Mammary epithelial cell (primary cell): ENCODE results near the gene IP6K3.

Experiments used
- EZH2 ChIP-seq: IDR thresholded peaks from 2 replicates; pipeline ENCODE4 v1.6.1; 2012; ENCODE audit warnings: low read length, inconsistent platforms, borderline replicate concordance
- TF ChIP-seq, protein P1 (sequence below), 2 donors: IDR thresholded peaks in 1 of 2; conservative IDR thresholded peaks in 1 of 2; 2 replicates each; pipeline ENCODE4 v1.5.1; 2011 to 2012; ENCODE audit warnings: inconsistent platforms in 2 of 2, low read length in 2 of 2, mild to moderate bottlenecking in 2 of 2, control low read depth in 1 of 2, low read depth in 1 of 2; ENCODE audit not compliant: insufficient read depth in 1 of 2; ENCODE audit errors: extremely low read depth in 1 of 2

DNA sequence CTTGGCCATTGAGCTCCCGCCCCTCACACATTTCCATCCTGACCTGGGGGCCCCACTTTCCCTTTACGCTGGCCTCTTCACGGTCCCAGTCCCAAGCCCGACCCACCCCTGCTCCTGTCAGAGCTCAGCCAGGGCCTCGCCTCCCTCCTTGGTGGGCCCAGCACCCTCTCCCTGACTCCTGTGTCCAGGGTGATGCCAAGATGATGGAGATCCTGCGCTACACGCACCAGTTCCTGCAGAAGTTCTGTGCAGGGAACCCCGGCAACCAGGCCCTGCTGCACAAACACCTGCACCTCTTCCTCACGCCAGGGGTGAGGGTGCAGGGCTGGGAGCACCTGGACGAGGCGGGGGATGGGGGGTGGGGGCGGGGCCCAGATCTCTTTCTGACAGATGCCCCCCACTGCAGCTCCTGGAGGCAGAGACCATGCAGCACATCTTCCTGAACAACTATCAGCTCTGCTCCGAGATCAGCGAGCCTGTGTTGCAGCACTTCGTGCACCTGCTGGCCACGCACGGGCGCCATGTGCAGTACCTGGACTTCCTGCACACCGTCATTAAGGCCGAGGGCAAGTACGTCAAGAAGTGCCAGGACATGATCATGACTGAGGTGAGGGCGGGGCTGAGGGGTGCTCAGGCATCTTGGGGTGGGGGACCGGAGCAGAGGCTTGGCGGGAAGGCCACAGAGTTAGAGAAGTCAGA, 68.3 kb downstream of the IP6K3 start:
- TF ChIP-seq, protein P1, sequence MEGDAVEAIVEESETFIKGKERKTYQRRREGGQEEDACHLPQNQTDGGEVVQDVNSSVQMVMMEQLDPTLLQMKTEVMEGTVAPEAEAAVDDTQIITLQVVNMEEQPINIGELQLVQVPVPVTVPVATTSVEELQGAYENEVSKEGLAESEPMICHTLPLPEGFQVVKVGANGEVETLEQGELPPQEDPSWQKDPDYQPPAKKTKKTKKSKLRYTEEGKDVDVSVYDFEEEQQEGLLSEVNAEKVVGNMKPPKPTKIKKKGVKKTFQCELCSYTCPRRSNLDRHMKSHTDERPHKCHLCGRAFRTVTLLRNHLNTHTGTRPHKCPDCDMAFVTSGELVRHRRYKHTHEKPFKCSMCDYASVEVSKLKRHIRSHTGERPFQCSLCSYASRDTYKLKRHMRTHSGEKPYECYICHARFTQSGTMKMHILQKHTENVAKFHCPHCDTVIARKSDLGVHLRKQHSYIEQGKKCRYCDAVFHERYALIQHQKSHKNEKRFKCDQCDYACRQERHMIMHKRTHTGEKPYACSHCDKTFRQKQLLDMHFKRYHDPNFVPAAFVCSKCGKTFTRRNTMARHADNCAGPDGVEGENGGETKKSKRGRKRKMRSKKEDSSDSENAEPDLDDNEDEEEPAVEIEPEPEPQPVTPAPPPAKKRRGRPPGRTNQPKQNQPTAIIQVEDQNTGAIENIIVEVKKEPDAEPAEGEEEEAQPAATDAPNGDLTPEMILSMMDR (conservative IDR thresholded peaks at IDR 0.05 in 1 of 2, IDR thresholded peaks at IDR 0.05 in 1 of 2; ENCODE audit: extremely low read depth in 1 of 2, insufficient read depth in 1 of 2, low read depth in 1 of 2, low read length in 2 of 2) = no peak
- TF ChIP-seq EZH2 = no peak
